GM18951 (cell line): ENCODE results near the gene SPESP1.

Source experiments
- POLR2A ChIP-seq: IDR thresholded peaks from 4 replicates; pipeline ENCODE4 v1.6.1; 2011; ENCODE audit warnings: mild to moderate bottlenecking; ENCODE audit not compliant: insufficient read length, insufficient read depth; ENCODE audit errors: extremely low read depth
- in situ Hi-C: fragments of 300-500 bp; cut with MboI; formaldehyde crosslinking; loops from one replicate; pipeline ENCODE4 v1.12.0; 2022; ENCODE audit warnings: low sequenced_read_pairs, mixed read lengths, inconsistent platforms; ENCODE audit not compliant: unreplicated experiment

The SPESP1 gene

GRCh38 chr15:68979006-68979405 lies 48.7 kb downstream of the SPESP1 start:
- in situ Hi-C loops: no loop called here
- no peak for TF ChIP-seq POLR2A

GRCh38 chr15:68979816-68980215 lies 49.5 kb downstream of the SPESP1 start:
- in situ Hi-C loops: no loop called here
- no peak for TF ChIP-seq POLR2A

- in situ Hi-C loops: no loop called here
Observed at GRCh38 chr15:68980786-68981185, 50.5 kb downstream of the SPESP1 start.

GRCh38 chr15:68981941-68982340 lies 51.6 kb downstream of the SPESP1 start:
- in situ Hi-C loops: no loop called here
- TF ChIP-seq POLR2A: no peak

More at GRCh38 chr15:68980786-68981185, 50.5 kb downstream of the SPESP1 start:
- TF ChIP-seq POLR2A: no peak

DNA sequence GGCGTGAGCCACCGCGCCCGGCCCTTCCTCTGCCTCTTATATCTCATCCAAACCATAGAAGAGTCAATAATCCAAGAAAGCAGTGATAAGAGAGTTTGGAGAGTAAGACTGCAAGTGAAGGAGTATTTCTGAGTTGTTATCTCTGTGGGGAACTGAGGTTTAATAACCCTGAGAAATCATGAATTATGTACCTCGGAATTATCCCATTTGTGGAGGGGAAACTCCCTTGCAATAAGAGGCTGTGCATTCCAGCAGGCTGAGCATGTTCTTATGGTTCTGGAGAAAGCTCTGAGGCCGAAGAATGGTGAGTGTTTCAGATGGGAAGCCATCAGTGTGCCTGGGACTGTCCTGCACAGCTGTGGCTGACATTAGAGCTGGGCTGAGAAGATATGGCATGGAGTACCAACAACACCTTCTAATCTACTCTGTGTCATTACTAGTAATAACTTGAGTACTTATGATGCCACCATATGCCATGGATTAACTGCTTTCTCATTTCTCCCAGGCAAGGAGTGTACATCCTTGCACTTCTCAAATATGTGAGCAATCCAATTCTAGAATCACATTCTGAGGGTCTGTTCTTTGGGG lies 52.7 kb downstream of the SPESP1 start:
- TF ChIP-seq POLR2A: no peak
- in situ Hi-C loops: no loop called here

DNA sequence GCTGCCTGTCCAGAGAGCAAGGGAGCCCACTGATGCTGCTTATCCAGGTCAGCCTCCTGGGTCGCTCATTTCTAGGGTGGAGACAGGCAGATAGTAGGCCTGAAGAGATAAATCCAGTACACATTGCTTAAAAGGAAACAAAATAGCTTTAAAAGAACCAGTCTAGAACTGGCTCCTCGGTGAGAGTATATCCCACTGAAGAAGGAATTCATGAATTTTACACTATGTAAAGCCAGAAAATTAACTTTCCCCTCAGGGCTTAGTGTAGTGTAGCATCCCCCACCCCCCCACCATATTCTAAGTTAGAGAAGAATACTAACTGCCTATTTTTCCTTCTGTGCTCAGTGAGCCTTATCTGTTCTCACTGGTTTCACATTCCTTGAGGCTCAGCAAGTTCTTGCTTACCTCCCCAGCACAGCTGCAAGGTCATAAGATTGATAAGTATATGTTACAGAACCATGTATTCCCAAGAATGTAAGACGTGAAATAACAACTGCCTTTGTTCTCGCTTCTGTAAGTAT lies 53.7 kb downstream of the SPESP1 start:
- TF ChIP-seq POLR2A: no peak
- in situ Hi-C loops: no loop called here

GRCh38 chr15:68984586-68984985 lies 54.3 kb downstream of the SPESP1 start:
- in situ Hi-C loops: no loop called here
- no peak for TF ChIP-seq POLR2A

DNA sequence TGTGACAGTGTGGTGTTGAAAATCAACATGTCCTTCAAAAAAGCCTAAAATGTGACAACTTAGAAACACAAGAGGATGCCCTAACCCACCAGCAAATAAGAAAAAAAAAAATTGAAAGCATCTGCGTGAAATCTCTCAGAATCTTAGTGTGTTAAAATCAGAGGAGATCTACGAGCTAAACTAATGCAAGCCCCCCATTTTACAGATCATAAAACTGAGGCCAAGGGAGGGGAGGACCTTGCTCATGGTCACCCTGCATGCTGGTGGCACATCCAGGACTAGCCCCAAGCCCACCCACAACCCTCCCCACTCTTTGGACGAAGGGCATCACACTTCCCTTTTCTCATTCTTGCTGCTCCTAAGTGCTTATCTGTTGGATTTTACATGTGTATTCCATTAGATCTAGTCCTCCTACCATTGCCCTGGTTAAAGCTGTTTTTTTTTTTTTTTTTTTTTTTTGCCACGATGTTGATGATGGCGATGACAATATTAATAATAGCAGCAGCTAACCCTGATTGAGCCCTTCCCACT lies 55.1 kb downstream of the SPESP1 start:
- in situ Hi-C loops: no loop called here
- TF ChIP-seq POLR2A: no peak

DNA sequence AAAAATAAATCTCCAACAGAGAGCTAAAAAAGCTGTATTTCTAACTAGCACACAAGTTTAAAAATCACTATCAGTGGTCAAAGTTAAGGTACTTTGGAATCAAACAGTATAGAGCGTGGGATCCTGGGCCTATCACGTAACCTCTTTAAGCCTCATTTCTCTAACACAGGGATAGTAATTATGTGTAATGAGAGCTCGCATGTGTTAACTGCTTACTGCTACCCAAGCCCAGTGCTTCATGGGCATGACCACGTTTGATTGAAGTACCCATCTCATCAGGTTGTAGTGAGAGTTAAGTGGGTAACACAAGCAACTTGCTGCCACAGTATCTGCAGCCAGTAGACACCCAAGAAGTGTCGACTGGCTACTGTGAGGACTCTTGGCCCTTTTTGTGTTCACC lies 56.0 kb downstream of the SPESP1 start:
- TF ChIP-seq POLR2A: no peak
- in situ Hi-C loops: no loop called here

- in situ Hi-C loops: no loop called here
- no peak for TF ChIP-seq POLR2A
Observed at GRCh38 chr15:68987120-68987519, 56.8 kb downstream of the SPESP1 start.

- TF ChIP-seq POLR2A: no peak
- in situ Hi-C loops: no loop called here
Observed at GRCh38 chr15:68987676-68988075, 57.4 kb downstream of the SPESP1 start.

GRCh38 chr15:68989541-68990230 lies 59.4 kb downstream of the SPESP1 start:
- TF ChIP-seq POLR2A: no peak
- in situ Hi-C loops: no loop called here

DNA sequence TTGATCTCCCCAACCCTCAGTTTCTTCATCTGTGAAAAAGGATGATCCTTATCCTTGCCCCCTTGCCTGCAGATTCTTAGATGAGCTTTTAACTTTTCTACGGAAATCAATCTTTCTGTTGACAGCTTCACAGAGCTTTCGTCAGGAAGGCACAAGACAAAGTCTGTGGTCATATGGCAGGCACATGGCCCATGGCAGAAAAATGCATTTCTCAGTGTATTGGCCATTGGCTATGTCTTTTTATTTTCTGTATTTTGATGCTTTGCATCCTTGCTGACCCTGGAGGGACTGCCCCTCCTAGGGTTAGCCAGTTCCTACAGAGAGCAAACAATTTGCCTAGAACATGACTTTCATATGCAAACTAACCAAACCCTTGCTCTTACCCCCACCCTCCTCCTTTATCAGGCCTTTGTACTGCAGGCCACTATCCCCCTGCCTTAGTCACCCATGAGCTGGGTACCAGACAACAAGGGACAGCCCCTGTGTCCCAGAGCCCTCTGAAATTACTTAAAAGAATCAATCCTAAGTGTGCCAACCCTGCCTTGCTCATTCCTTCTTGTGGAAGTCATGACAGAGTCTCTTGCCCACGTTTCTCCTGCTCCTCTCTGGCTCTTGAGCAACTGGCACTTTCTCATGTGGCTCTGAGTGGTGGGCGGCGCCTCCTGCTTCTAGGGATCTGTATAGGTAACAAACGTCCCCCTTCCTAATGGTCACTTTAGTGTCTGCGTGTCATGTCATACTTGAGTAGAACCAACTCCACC lies 60.1 kb downstream of the SPESP1 start:
- in situ Hi-C loops: no loop called here
- TF ChIP-seq POLR2A: no peak
